Renal cortical epithelial cell (primary cell): Measurements from ENCODE around the gene ABHD11. TPM values are rescaled to one million over a fixed set of nuclear protein-coding genes. Genes with fewer than 3 reads are reported as not detected.
A peak's percentile ranks its signal among the peaks of the same experiment; 100 is the strongest.
"Not testable (repeated sequence)": the region's sequence is repeated elsewhere in the genome, so short reads cannot be mapped to it uniquely, and the experiment has no call there.

Source experiments
- DNase-seq: peaks from one replicate; pipeline ENCODE4 v3.0.0-alpha.2; 2011; ENCODE audit warnings: low read depth
- total RNA-seq: library from RNA; depleted of rRNA; stranded (reverse); fragments of >200 nt; gene quantifications from 2 replicates; pipeline ENCODE4 v1.2.3, GENCODE V29; 2014

Gene ABHD11
- total RNA-seq, 1 donor from 2014 or later, result 20.4 TPM

GRCh38 chr7:73718905-73719805 lies 19.4 kb downstream of the ABHD11 start, which contains the start of gene STX1A:
TSS of gene STX1A (minus strand) at chr7:73719669. CDS start at chr7:73719631, 38 bp downstream.
- DNase-seq, result no peak

GRCh38 chr7:73718438-73718881 lies 20.1 kb downstream of the ABHD11 start:
- no peak for DNase-seq

GRCh38 chr7:73717991-73718405 lies 20.6 kb downstream of the ABHD11 start:
- peak; percentile 84 for DNase-seq

- DNase-seq, result no peak
Measured at GRCh38 chr7:73717025-73717807, 21.4 kb downstream of the ABHD11 start.

- DNase-seq, result no peak
Measured at GRCh38 chr7:73716318-73716890, 22.2 kb downstream of the ABHD11 start.

GRCh38 chr7:73715648-73716317 lies 22.8 kb downstream of the ABHD11 start:
- peak; percentile 92 for DNase-seq

- DNase-seq, result not testable (repeated sequence)
Measured at GRCh38 chr7:73713319-73713718, 25.3 kb downstream of the ABHD11 start.

- no peak for DNase-seq
Measured at GRCh38 chr7:73712773-73713172, 25.8 kb downstream of the ABHD11 start.

GRCh38 chr7:73708961-73709549 lies 29.5 kb downstream of the ABHD11 start:
- DNase-seq, result no peak

GRCh38 chr7:73707045-73707631 lies 31.5 kb downstream of the ABHD11 start:
- DNase-seq, result peak; percentile 51

- no peak for DNase-seq
Measured at GRCh38 chr7:73706126-73707044, 32.2 kb downstream of the ABHD11 start.

- DNase-seq, result no peak
Measured at GRCh38 chr7:73705551-73705920, 33.1 kb downstream of the ABHD11 start.

GRCh38 chr7:73704640-73705550 lies 33.7 kb downstream of the ABHD11 start:
- DNase-seq, result no peak

GRCh38 chr7:73703757-73704639 lies 34.6 kb downstream of the ABHD11 start:
- DNase-seq, result no peak

- no peak for DNase-seq
Measured at GRCh38 chr7:73703225-73703624, 35.4 kb downstream of the ABHD11 start.

- no peak for DNase-seq
Measured at GRCh38 chr7:73702665-73703064, 35.9 kb downstream of the ABHD11 start.

- DNase-seq, result no peak
Measured at GRCh38 chr7:73702226-73702625, 36.4 kb downstream of the ABHD11 start.
